HepG2 (cell line): ENCODE data around the gene CD248. TPM values are rescaled to one million over a fixed set of nuclear protein-coding genes. Genes with fewer than 3 reads are reported as not detected.
A peak's percentile ranks its signal among the peaks of the same experiment; 100 is the strongest.

Experiments used
- HOXA5 ChIP-seq: sonication (generic); formaldehyde crosslinking; IDR thresholded peaks from 2 replicates; pipeline ENCODE4 v1.4.0; 2020; ENCODE audit warnings: missing genetic modification reagents
- MED1 ChIP-seq: sonication (generic); formaldehyde crosslinking; IDR thresholded peaks from 2 replicates; pipeline ENCODE4 v1.4.0; 2020; ENCODE audit warnings: missing genetic modification reagents
- NRL ChIP-seq: sonication (generic); formaldehyde crosslinking; IDR thresholded peaks from 2 replicates; pipeline ENCODE4 v1.5.0; 2020; ENCODE audit warnings: missing genetic modification reagents, mild to moderate bottlenecking, moderate library complexity, borderline replicate concordance
- RARG ChIP-seq: sonication (generic); formaldehyde crosslinking; IDR thresholded peaks from 2 replicates; pipeline ENCODE4 v1.4.0; 2020; ENCODE audit warnings: low read depth, mild to moderate bottlenecking, missing genetic modification reagents
- RFX1 ChIP-seq: fragments of 450-650 bp; IDR thresholded peaks from 2 replicates; pipeline ENCODE4 v1.6.1; 2017
- RFX5 ChIP-seq: IDR thresholded peaks from 2 replicates; pipeline ENCODE4 v1.6.1; 2011; ENCODE audit warnings: low read depth, low read length, improper control_type of control experiment
- SNAI1 ChIP-seq: sonication (generic); formaldehyde crosslinking; IDR thresholded peaks from 2 replicates; pipeline ENCODE4 v1.5.0; 2020; ENCODE audit warnings: mild to moderate bottlenecking, missing genetic modification reagents, borderline replicate concordance
- TBX2 ChIP-seq: sonication (generic); formaldehyde crosslinking; IDR thresholded peaks from 2 replicates; pipeline ENCODE4 v1.5.0; 2020; ENCODE audit warnings: missing genetic modification reagents, mild to moderate bottlenecking, borderline replicate concordance
- TRAFD1 ChIP-seq: sonication (generic); formaldehyde crosslinking; IDR thresholded peaks from 2 replicates; pipeline ENCODE4 v1.5.1; 2020; ENCODE audit warnings: missing genetic modification reagents, mild to moderate bottlenecking, borderline replicate concordance
- ZNF235 ChIP-seq: sonication (generic); formaldehyde crosslinking; IDR thresholded peaks from 2 replicates; pipeline ENCODE4 v1.8.1; 2023; ENCODE audit warnings: mild to moderate bottlenecking, missing genetic modification reagents, borderline replicate concordance
- ZNF446 ChIP-seq: sonication (generic); formaldehyde crosslinking; IDR thresholded peaks from 2 replicates; pipeline ENCODE4 v1.5.0; 2020; ENCODE audit warnings: mild to moderate bottlenecking, missing genetic modification reagents
- ZNF629 ChIP-seq: sonication (generic); formaldehyde crosslinking; conservative IDR thresholded peaks from 2 replicates; pipeline ENCODE4 v1.5.0; 2020; ENCODE audit warnings: missing genetic modification reagents
- ZNF678 ChIP-seq: sonication (generic); formaldehyde crosslinking; IDR thresholded peaks from 2 replicates; pipeline ENCODE4 v1.4.0; 2020; ENCODE audit warnings: mild to moderate bottlenecking, missing genetic modification reagents
- polyA plus RNA-seq, 8 experiments: library from polyadenylated mRNA; depleted of rRNA in 3 of 8; stranded (reverse) in 7 of 8; unstranded in 1 of 8; fragments of >200 nt; fragmentation: Illumina TruSeq in 4 of 8; extraction: Trizol in 4 of 8; gene quantifications; 2 replicates each; pipeline versions ENCODE4 v1.2.1 to v1.2.3, GENCODE V29; 2011 to 2016; ENCODE audit warnings: low read depth in 4 of 8, missing spikeins in 1 of 8, mixed read lengths in 1 of 8; ENCODE audit not compliant: insufficient read depth in 1 of 8
- total RNA-seq, 5 experiments: library from RNA; depleted of rRNA; stranded (reverse); fragments of >200 nt; fragmentation: Illumina TruSeq; extraction: Trizol; gene quantifications; 2 replicates each; pipeline ENCODE4 v1.2.3, GENCODE V29; 2016; ENCODE audit warnings: low read depth in 1 of 5
- TF ChIP-seq, protein P1 (sequence below): sonication (generic); formaldehyde crosslinking; IDR thresholded peaks from 2 replicates; pipeline ENCODE4 v1.9.0; 2021; ENCODE audit warnings: missing genetic modification reagents, mild to moderate bottlenecking, borderline replicate concordance
- TF ChIP-seq, protein P2 (sequence below): sonication (generic); formaldehyde crosslinking; IDR thresholded peaks from one replicate; pipeline ENCODE4 v1.5.1; 2020; ENCODE audit warnings: mild to moderate bottlenecking, missing genetic modification reagents; ENCODE audit errors: not compliant biosample characterization
- TF ChIP-seq, protein P3 (sequence below): sonication (generic); formaldehyde crosslinking; IDR thresholded peaks from 2 replicates; pipeline ENCODE4 v1.8.1; 2022; ENCODE audit warnings: mild to moderate bottlenecking, missing genetic modification reagents
- TF ChIP-seq, protein P4 (sequence below): sonication (generic); formaldehyde crosslinking; IDR thresholded peaks from 2 replicates; pipeline ENCODE4 v1.4.0; 2020; ENCODE audit warnings: mild to moderate bottlenecking, missing genetic modification reagents

Gene CD248
- total and polyA plus RNA-seq, 2 of the 13 experiments (the other 11 are each of a cell fraction or from before 2014, with no cell fraction given) = 0.25 to 0.35 TPM

GRCh38 chr11:66268244-66268951 is 48.4 kb downstream of the CD248 start, which contains the start of gene RAB1B (continued):
- TF ChIP-seq NRL (no peak), SNAI1 (peak; percentile 78; the same call in 1 of the 2 replicates), ZNF446 (CRISPR knock-in tag) (no peak), TRAFD1 (CRISPR knock-in tag) (no peak), RARG (CRISPR knock-in tag) (no peak), TBX2 (CRISPR knock-in tag) (0 out of 2 replicates have a peak, but pooled peaks have one; percentile 38), ZNF235 (CRISPR knock-in tag) (0 out of 2 replicates have a peak, but pooled peaks have one; percentile 82), ZNF678 (CRISPR knock-in tag) (0 out of 2 replicates have a peak, but pooled peaks have one; percentile 24), RFX5 (no peak), ZNF629 (no peak), MED1 (CRISPR knock-in tag) (no peak), HOXA5 (CRISPR knock-in tag) (no peak; the same call in 1 of the 2 replicates), RFX1 (no peak)
- TF ChIP-seq, protein P1, sequence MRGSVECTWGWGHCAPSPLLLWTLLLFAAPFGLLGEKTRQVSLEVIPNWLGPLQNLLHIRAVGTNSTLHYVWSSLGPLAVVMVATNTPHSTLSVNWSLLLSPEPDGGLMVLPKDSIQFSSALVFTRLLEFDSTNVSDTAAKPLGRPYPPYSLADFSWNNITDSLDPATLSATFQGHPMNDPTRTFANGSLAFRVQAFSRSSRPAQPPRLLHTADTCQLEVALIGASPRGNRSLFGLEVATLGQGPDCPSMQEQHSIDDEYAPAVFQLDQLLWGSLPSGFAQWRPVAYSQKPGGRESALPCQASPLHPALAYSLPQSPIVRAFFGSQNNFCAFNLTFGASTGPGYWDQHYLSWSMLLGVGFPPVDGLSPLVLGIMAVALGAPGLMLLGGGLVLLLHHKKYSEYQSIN = no peak
- TF ChIP-seq, protein P2, sequence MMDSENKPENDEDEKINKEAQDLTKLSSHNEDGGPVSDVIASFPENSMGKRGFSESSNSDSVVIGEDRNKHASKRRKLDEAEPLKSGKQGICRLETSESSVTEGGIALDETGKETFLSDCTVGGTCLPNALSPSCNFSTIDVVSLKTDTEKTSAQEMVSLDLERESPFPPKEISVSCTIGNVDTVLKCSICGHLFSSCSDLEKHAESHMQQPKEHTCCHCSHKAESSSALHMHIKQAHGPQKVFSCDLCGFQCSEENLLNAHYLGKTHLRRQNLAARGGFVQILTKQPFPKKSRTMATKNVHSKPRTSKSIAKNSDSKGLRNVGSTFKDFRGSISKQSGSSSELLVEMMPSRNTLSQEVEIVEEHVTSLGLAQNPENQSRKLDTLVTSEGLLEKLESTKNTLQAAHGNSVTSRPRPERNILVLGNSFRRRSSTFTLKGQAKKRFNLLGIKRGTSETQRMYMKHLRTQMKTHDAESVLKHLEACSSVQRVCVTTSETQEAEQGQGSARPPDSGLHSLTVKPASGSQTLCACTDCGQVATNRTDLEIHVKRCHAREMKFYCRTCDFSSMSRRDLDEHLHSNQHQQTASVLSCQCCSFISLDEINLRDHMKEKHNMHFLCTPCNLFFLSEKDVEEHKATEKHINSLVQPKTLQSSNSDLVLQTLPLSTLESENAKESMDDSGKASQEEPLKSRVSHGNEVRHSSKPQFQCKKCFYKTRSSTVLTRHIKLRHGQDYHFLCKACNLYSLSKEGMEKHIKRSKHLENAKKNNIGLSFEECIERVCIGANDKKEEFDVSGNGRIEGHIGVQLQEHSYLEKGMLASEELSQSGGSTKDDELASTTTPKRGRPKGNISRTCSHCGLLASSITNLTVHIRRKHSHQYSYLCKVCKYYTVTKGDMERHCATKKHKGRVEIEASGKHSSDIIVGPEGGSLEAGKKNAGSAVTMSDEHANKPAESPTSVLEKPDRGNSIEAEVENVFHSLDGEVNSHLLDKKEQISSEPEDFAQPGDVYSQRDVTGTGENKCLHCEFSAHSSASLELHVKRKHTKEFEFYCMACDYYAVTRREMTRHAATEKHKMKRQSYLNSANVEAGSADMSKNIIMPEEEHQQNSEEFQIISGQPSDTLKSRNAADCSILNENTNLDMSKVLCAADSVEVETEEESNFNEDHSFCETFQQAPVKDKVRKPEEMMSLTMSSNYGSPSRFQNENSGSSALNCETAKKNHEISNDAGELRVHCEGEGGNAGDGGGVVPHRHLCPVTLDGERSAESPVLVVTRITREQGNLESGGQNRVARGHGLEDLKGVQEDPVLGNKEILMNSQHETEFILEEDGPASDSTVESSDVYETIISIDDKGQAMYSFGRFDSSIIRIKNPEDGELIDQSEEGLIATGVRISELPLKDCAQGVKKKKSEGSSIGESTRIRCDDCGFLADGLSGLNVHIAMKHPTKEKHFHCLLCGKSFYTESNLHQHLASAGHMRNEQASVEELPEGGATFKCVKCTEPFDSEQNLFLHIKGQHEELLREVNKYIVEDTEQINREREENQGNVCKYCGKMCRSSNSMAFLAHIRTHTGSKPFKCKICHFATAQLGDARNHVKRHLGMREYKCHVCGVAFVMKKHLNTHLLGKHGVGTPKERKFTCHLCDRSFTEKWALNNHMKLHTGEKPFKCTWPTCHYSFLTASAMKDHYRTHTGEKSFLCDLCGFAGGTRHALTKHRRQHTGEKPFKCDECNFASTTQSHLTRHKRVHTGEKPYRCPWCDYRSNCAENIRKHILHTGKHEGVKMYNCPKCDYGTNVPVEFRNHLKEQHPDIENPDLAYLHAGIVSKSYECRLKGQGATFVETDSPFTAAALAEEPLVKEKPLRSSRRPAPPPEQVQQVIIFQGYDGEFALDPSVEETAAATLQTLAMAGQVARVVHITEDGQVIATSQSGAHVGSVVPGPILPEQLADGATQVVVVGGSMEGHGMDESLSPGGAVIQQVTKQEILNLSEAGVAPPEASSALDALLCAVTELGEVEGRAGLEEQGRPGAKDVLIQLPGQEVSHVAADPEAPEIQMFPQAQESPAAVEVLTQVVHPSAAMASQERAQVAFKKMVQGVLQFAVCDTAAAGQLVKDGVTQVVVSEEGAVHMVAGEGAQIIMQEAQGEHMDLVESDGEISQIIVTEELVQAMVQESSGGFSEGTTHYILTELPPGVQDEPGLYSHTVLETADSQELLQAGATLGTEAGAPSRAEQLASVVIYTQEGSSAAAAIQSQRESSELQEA (CRISPR knock-in tag) = no peak
- TF ChIP-seq, protein P3, sequence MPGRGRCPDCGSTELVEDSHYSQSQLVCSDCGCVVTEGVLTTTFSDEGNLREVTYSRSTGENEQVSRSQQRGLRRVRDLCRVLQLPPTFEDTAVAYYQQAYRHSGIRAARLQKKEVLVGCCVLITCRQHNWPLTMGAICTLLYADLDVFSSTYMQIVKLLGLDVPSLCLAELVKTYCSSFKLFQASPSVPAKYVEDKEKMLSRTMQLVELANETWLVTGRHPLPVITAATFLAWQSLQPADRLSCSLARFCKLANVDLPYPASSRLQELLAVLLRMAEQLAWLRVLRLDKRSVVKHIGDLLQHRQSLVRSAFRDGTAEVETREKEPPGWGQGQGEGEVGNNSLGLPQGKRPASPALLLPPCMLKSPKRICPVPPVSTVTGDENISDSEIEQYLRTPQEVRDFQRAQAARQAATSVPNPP (CRISPR knock-in tag) = no peak
- TF ChIP-seq, protein P4, sequence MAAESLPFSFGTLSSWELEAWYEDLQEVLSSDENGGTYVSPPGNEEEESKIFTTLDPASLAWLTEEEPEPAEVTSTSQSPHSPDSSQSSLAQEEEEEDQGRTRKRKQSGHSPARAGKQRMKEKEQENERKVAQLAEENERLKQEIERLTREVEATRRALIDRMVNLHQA (CRISPR knock-in tag) = no peak
